Inferior parietal cortex (tissue), 1 donor: ENCODE results near the gene PRKCI.
"Not testable (repeated sequence)": the region's sequence is repeated elsewhere in the genome, so short reads cannot be mapped to it uniquely, and the experiment has no call there.

ENCODE experiments used
- DNase-seq: peaks from one replicate; pipeline ENCODE4 v3.0.0-alpha.2; 2016; ENCODE audit errors: extremely low spot score

Gene PRKCI

DNA sequence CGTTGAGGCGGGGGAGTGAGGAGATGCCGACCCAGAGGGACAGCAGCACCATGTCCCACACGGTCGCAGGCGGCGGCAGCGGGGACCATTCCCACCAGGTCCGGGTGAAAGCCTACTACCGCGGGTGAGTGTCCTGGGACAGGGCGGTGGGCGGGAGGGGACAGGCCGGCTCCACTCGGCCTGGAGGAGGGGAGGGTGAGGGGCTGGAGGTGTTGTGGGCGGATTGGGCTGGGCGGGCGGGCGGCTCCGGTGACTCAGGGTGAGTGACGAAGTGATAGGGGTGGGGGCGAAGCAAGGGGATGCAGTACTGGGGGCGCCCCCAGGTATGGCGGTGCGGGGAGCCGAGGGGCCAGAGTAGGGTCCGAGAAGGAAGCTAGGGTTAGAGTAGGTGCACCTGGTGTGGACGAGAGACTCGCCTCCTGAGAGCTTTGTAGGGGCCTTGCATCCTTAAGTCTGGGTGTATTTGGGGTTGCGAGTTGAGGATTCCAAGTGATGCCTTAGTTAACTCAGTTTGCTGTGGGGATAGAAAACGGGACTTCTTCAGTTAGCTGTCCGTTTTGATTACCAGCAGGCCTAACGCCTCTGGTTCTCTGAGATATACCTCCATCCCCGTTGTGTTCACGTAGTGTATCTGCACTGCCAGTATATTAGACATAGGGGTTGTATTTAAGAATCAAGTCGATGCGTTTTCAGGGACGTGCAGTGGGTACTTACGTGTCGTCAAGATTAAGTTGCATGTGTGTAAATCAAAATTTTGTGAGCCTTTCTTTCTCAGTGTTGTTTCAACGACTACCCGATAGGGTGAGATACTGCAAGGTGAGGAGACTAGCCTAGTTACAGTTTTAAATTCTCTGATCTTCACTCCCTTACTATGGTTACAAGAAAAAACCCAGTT, 670 bp downstream of the PRKCI start:
- peak; percentile 54 for DNase-seq

DNA sequence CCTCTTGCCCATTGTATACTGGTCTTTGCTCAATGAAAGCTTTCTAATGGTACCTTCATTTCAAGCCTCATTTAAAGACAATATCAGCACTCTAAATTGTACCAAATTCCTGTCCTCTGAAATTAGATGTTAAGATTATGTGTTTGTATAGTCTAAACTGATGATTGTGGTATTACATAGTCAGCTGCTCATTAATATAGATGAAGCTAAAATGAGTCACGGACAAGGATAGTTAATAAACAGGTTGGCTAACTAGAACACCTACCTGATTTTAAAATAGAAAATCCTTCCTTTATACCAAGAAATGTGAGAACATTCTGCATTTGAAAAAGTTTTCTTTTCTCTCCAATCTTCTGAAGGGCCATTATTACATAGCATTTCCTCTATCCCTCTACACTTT, 2.9 kb downstream of the PRKCI start:
- DNase-seq: no peak

DNA sequence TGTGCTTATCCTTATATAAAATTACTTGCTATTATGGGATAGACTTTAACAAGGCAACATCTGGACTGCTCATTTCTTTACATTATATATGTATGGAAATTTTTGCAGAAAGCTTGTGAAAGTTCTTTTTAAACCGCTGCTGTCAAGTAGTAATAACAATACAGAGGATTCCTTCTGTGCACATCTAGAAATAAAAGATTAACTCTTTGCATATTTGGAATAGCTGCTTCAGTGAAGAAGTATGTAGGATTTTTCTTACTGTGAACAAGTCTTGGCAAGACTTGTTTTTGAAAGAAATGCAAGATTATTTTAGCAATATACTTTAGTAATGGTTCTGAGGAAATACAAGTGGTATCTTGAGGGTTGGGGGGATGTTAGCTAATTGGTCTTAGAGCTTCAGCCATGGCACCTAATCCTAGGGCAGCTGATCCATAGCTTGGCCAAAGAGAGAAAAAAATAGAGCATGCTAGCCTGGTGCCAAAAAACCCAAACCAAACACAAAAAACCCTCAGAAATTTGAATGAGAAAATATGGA, 4.3 kb downstream of the PRKCI start:
- no peak for DNase-seq

DNA sequence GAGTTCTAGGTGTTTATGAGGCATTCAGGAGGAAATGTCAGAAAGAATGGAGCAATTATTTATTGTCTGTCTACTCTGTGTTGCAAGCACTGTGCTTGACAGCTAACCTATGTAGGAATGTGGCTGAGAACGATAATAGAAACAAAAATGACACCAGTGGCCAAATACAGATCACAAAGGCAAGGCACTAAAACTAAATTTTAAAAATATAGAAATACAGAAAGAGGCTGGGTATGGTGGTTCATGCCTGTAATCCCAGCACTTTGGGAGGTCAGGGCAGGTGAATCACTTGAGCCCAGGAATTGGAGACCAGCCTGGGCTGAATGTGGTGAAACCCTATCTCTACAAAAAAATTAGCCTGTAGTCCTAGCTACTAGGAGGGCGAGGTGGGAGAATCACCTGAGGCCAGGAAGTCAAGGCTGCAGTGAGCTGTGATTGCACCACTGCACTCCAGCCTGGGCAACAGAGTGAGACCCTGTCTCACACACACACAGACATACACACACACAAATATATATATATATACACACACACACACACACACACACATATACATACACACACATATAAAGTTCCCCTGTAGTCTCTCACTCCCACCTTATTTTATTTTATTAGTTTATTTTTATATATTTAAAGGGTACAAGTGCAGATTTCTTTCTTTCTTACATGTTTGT, 6.0 kb downstream of the PRKCI start:
- DNase-seq: no peak

DNA sequence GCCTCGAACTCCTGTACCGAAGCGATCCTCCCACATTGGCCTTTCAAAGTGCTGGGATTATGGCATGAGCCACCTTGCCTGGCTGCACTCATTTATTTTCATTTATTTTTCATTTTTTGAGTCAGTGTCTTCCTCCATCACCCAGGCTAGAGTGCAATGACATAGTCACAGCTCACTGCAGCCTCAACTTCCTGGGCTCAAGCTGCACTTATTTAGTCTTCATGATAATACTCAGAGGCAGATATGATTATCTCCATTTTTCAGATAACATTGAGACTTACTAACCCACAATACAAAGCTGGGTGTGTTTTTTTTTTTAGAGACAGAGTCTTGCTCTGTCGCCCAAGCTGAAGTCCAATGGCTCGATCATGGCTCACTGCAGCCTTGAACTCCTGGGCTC, 10.0 kb downstream of the PRKCI start:
- DNase-seq: no peak

DNA sequence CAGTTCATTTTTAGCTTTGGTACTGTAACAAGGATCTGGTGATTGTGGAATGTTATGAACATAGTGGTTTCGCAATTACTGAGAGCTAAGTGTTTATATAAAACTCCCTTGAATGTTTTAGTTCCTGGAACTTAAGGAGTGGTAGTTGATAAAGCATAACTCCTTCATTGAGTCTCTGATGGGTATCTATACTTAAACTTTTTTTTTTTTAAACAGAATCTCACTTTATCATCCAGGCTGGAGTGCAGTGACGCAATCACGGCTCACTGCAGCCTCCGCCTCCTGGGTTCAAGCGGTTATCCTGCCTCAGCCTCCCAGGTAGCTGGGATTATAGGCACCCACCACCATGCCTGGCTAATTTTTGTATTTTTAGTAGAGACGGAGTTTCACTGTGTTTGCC, 11.3 kb downstream of the PRKCI start:
- DNase-seq: no peak

DNA sequence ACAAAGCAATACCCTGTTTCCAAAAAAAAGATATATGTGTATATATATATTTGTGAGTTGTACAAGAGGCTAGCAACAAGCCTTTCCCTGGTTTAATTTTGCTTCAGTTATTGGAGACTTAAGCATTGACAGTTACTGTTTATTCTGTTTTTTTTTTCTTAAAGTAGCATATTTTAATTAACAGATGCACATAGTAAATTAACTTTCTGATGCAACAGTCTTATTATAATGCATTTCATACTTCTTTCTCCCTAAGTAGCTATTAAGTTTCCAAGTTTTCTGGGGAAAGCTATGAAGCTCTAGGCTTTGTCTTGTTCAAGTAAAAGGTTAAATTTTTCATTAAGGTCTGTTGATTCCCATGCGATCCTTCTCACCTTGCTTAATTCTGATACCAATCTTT, 17.9 kb downstream of the PRKCI start:
- DNase-seq: no peak

DNA sequence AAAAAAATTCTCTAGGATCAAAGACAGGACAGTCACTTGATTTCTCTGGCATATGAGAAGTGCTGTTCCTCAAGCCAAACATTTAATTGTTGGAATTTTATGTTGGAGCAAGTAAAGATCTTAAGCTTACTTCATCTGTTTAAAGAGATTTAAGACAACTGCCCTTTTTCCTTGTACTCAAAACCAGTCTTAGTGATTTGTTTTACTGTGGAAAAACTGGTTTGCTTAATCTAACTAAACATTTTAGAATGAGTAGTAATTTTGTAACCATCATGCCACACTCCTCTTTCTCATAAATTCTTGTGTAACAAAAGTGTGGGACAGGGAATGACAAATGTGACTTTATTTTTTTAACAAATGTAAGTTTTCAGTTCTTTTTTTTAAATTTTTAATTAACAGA, 18.4 kb downstream of the PRKCI start:
- DNase-seq: no peak

DNA sequence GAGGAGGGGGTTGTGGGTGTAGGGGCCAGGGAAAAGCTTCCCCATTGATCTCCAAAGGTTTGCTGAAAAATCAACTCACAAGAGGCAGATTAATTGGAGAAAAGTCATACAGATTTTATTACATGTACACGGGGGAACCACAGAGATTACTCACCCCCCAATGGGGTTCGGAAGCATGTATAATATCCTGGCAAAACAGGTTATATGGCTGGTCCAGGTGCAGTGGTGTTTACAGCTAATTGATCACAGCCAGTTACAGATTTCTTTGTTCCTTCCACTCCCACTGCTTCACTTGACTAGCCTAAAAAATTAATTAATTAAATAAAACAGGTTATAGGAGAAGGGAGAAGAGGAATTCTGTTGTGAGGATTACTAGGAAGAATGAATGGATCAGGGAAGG, 22.4 kb downstream of the PRKCI start:
- no peak for DNase-seq

DNA sequence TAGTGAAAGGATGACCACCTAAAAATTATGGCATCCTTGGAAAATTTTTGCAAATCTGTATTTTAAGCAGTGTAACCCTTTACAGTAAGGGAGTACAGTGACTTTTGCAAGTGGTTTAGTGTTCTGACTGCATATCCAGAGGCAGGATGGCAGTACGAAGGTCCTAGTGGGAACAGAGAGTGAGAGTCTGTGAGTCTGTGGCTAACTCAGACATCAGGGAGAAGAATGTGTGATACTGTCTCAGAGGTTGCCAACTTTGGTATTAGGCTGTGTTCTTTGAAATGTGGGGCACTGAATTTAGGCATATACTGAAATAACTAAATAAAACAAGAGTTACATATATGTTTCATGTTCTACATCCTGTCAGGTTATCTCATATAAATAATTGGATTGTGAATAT, 25.7 kb downstream of the PRKCI start:
- DNase-seq: no peak

DNA sequence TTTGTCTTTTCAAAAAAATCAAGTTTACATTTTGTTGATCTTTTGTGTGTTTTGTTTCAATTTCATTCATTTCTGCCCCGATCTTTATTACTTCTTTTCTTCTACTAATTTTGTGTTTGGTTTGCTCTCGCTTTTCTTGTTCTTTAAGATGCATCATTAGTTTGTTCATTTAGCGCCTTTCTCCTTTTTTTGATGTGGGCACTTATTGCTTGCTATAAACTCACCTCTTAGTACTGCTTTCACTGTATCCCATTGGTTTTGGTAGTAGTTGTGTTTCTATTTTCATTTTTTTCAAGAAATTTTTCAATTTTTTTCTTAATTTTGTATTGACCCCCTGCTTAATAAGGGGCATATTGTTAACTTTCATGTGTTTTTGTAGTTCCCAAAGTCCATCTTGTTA, 34.4 kb downstream of the PRKCI start:
- DNase-seq: no peak

DNA sequence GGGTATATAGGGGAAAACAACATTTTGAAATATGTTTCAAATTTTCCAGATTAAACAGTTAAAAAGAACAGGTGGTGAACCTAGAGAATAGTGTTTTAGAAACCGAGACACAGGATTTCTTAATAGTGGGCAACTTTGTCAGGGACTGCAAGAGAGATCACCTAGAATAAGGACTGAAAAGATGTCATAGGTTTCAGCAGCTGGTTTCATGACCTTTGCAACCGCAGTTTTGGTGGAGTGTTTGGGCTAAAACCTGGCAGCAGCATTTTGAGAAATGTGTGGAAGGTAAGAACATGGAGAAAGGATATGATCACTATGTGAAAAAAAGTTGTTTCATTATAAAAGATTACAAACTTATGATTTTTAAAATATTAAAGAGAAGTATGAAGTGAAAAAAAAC, 34.9 kb downstream of the PRKCI start:
- DNase-seq: no peak

DNA sequence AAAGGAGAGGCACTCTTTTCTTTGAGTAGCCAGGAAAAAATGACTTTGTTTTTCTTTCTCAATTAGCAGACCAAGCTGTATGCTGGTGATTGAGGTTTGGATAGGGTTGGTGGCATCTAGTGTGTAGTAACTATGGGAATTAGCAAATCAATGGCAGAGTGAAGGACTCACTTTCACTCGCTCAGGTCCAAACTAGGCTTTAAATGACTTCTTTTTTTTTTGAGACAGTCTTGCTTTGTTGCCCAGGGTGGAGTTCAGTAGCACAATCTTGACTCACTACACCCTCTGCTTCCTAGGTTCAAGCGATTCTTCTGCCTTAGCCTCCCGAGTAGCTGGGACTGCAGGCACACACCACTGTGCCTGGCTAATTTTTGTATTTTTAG, 35.9 kb downstream of the PRKCI start:
- DNase-seq: no peak

DNA sequence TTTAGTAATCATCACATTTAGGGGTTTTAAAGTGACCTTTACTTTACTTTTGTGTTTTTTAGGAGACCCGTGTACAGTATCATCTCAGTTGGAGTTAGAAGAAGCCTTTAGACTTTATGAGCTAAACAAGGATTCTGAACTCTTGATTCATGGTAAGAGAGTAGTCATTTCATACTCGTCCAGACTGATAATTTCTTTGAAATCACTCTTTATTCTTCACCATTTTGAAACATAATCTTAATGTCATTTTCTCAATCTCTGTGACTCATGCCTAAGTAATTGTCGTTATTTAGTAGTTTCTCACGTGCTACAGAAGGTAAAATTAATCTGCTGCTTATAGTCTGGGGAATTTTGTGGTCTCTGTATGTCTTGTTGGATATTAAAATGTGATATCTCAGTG, 37.7 kb downstream of the PRKCI start:
- DNase-seq: no peak

DNA sequence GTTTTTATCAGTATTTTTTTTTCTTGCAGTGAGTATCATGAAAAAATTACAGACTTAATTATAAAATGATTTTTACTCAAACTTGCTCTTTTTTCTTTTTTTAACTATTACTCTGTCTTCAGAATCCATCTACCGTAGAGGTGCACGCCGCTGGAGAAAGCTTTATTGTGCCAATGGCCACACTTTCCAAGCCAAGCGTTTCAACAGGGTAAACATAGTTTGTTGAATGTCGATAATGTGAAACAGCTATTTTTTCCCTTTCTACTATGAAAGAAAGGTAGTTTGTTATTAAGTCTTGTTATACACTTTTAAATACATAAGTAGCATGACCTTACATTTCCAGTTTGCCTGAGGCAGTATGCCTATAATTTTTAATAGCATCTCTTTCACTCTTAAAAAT, 45.6 kb downstream of the PRKCI start:
- no peak for DNase-seq

DNA sequence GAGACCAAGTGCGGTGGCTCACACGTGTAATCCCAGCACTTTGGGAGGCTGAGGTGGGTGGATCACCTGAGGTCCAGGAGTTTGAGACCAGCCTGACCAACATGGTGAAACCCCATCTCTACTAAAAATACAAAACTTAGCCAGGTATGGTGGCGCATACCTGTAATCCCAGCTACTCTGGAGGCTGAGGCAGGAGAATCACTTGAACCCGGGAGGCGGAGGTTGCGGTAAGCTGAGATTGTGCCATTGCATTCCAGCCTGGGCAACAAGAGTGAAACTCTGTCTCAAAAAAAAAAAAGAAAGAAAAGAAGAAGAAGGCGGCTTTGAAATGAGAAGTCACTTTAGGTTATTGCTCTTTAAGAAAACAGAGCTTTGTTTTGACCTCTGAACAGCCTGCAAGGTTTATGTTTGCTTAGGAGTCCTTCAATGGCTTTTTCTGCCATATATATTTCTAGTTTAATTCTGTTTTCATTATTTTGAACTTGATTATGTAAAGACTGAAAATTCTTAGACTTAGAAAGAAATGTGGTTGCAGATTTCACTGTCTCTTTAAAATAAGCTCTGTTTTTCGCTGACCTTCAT, 47.5 kb downstream of the PRKCI start:
- not testable (repeated sequence) for DNase-seq

DNA sequence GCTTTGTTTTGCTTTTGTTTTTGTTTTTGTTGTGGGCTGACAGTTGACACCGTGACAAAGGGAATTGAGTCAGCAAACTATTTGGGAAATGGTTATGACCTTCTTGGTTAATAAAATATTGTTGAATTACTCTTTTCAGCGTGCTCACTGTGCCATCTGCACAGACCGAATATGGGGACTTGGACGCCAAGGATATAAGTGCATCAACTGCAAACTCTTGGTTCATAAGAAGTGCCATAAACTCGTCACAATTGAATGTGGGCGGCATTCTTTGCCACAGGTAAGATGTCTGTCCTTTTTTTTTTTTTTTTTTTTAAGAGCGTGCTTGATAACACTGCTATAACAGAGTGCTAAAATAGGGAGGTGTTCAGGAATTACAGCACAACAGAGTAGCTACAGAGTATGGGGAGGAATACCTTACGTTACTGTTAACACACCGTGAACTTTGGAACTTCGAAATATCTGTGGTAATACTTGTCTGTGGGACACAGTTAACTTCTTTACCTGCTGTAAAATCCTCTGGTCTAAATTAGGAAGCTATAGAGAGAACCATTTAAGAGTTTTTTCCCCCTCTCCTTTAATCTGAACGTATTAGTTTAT, 48.2 kb downstream of the PRKCI start:
- DNase-seq: no peak

DNA sequence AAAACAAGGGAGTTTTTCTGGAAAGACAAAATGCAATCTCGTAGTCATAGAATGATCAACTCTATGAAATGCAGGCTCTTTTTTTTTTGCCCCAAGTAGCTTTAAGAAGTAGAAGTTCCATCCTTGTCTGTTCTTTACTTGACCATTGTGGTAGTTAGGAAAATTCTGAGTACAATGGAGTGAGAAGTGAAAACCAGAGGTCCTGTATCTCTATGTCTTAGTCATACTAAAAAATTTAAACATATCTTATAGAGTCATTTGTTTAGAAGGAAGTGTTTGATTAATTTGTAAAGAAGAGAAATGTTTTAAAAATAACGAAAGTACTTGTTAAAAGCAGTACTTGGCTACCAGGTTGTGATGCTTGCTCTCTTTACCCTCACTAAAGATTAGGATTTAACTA, 52.4 kb downstream of the PRKCI start:
- no peak for DNase-seq

DNA sequence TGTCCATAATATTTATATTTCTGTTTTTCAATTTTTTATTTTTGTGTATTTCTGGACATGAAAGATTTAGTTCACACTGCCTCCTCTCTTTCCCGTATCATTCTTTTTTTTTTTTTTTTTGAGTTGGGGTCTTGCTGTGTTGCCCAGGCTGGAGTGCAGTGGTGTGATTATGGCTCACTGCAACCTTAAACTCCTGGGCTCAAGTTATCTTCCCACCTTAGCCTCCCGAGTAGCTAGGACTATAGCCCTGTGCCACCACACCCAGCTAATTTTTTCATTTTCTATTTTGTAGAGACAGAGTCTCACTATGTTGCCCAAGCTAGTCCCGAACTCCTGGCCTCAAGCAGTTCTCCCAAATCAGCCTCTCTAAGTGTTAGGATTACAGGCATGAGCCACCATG, 53.6 kb downstream of the PRKCI start:
- no peak for DNase-seq

DNA sequence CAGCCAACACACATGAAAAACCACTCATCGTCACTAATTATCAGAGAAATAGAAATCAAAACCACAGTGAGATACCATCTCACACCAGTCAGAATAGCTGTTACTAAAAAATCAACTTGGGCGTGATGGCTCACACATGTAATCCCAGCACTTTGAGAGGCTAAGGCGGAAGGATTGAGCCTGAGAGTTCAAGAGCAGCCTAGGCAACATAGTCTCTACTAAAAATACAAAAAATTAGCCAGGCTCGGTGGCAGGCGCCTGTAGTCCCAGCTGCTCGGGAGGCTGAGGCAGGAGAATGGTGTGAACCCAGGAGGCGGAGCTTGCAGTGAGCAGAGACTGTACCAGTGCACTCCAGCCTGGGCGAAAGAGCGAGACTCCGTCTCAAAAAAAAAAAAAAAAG, 55.1 kb downstream of the PRKCI start:
- not testable (repeated sequence) for DNase-seq

DNA sequence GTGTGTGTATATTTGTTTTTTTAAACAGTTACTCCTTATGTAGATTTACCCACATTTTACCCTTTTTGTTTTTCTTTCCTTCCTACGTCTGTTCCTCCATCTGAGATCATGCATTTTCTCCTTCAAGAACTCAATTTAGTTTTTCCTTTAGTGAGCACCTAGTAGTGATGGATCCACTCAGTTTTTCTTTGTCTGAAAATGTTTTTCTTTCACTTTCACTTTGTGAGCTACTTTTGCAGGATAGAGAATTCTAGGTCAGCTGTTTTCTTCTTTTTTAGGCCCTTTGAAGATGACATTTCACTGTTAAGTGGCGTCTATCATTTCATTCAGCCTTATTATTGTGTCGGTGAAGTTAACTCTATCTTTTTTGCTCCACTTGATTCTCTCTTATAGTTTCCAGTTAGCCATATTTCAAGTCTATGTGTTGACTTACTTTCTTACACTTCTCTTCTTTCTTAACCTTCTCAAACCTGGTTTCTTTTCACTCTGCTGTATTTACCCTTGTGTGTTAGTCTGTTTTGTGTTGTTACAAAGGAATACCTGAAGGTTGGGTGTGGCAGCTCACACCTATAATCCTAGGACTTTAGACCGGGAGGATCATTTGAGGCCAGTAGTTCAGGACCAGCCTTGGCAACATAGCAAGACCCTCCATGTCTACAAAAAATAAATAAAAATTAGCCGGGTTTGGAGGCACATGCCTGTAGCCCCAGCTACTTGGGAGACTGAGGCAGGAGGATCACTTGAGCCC, 55.8 kb downstream of the PRKCI start:
- no peak for DNase-seq

DNA sequence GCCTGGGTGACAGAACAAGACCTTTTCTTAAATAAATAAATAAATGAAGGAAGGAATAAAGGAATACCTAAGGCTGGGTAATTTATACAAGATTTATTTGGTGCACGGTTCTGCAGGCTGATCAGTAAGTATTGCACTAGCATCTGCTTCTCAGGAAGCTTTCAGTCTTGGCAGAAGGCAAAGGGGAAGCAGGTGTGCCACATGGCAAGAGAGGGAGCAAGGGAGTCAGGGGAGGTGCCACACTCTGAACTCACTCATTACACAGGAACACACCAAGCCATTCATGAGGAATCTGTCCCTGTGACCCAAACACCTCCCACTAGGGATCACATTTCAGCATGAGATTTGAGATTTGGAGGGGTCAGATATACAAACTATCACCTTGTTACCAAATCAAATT, 56.4 kb downstream of the PRKCI start:
- no peak for DNase-seq
